K562 (cell line): ENCODE results near the gene MRPL22. TPM values are rescaled to one million over a fixed set of nuclear protein-coding genes. Genes with fewer than 3 reads are reported as not detected.
"Not testable (repeated sequence)": the region's sequence is repeated elsewhere in the genome, so short reads cannot be mapped to it uniquely, and the experiment has no call there.

Experiments
- ATAC-seq: fragments of 200-7000 bp; cut with Tn5 transposase; 3 replicates; pipeline ENCODE4 v1.9.1; 2020; ENCODE audit warnings: moderate library complexity
- BruUV-seq: library from RNA; stranded (reverse); fragments of 400-500 nt; replicated peaks from 2 replicates; lab custom pipeline; 2021; lab: Mats Ljungman, UMichigan
- CTCF ChIA-PET: fragments of 300-600 bp; formaldehyde crosslinking; extraction: SDS; loops from one replicate; lab custom pipeline; 2021; ENCODE audit warnings: low intra/inter-chr PET ratio; lab: Yijun Ruan, JAX
- POLR2A ChIA-PET: fragments of 300-600, 350-650 bp; sonication (Branson Sonifier 250); formaldehyde crosslinking; extraction: SDS; loops from one replicate; lab custom pipeline; 2021; ENCODE audit warnings: antibody characterized with exemption, inconsistent platforms; lab: Yijun Ruan, JAX
- DNase-seq, 4 experiments: peaks; one replicate each; pipeline versions ENCODE4 v3.0.0 to v3.0.0-alpha.2; 2011 to 2018; ENCODE audit warnings: low spot score in 3 of 4, mixed read lengths in 3 of 4; ENCODE audit errors: extremely low read depth in 1 of 4
- FAIRE-seq: peaks from 2 replicates; lab custom pipeline; 2011; peaks lifted over from hg19 to GRCh38; lab: Jason Lieb, UNC
- H2AFZ ChIP-seq: 2 replicates; pipeline ENCODE4 v1.6.0; 2011; ENCODE audit warnings: low read depth, low read length, control low read depth, inconsistent platforms
- H3K27ac ChIP-seq: fragments of 200-600 bp; 3 replicates; pipeline ENCODE4 v1.8.0; 2011; ENCODE audit warnings: low read depth, mild to moderate bottlenecking, control low read depth, inconsistent platforms, low read length, moderate library complexity, mixed read lengths; ENCODE audit errors: extremely low read depth
- H3K27me3 ChIP-seq, 2 experiments: fragments of 300-600 bp in 1 of 2; 2 replicates in 1 of 2; 3 replicates in 1 of 2; pipeline versions ENCODE4 v1.6.0 to v1.8.0; 2011; ENCODE audit warnings: inconsistent platforms in 2 of 2, low read length in 2 of 2, mild to moderate bottlenecking in 1 of 2, mixed read lengths in 1 of 2, moderate library complexity in 1 of 2; ENCODE audit not compliant: control insufficient read depth in 2 of 2, insufficient read depth in 2 of 2
- H3K36me3 ChIP-seq: fragments of 300-600 bp; 3 replicates; pipeline ENCODE4 v1.8.0; 2011; ENCODE audit warnings: mild to moderate bottlenecking, low read length, inconsistent platforms; ENCODE audit not compliant: control insufficient read depth, insufficient read depth
- H3K4me1 ChIP-seq, 2 experiments: fragments of 200-600 bp in 1 of 2; replicated peaks in 1 of 2; 2 replicates in 1 of 2; 3 replicates in 1 of 2; pipeline versions ENCODE4 v1.5.1 to v1.8.0; 2011; ENCODE audit warnings: inconsistent platforms in 2 of 2, low read length in 2 of 2, mild to moderate bottlenecking in 1 of 2, mixed read lengths in 1 of 2, moderate library complexity in 1 of 2; ENCODE audit not compliant: control insufficient read depth in 2 of 2, insufficient read depth in 2 of 2
- H3K4me2 ChIP-seq: 2 replicates; pipeline ENCODE4 v1.6.1; 2011; ENCODE audit warnings: low read length, control low read depth, inconsistent platforms, mixed read lengths; ENCODE audit not compliant: insufficient read depth
- H3K4me3 ChIP-seq: fragments of 200-600 bp; sonication (generic), shearing (Covaris generic); 2 replicates; pipeline ENCODE4 v1.5.1; 2016; ENCODE audit warnings: control low read depth, inconsistent platforms
- H3K79me2 ChIP-seq: fragments of 200-600 bp; 3 replicates; pipeline ENCODE4 v1.8.0; 2011; ENCODE audit warnings: low read length, inconsistent platforms; ENCODE audit not compliant: control insufficient read depth, insufficient read depth
- H3K9ac ChIP-seq, 2 experiments: 2 replicates each; pipeline versions ENCODE4 v1.6.0 to v1.6.1; 2011; ENCODE audit warnings: low read depth in 2 of 2, low read length in 2 of 2, control low read depth in 1 of 2, inconsistent platforms in 1 of 2, mild to moderate bottlenecking in 1 of 2, mixed read lengths in 1 of 2; ENCODE audit not compliant: insufficient read depth in 1 of 2
- H3K9me1 ChIP-seq: one replicate; pipeline ENCODE4 v1.6.0; 2011; ENCODE audit warnings: inconsistent platforms, mild to moderate bottlenecking, low read length, moderate library complexity; ENCODE audit not compliant: control insufficient read depth, insufficient read depth
- H3K9me3 ChIP-seq: replicated peaks from 2 replicates; pipeline ENCODE4 v1.5.1; 2011; ENCODE audit warnings: low read depth, low read length, inconsistent platforms; ENCODE audit not compliant: control insufficient read depth, insufficient read depth
- H4K20me1 ChIP-seq: replicated peaks from 2 replicates; pipeline ENCODE4 v1.6.1; 2011; ENCODE audit warnings: low read length, inconsistent platforms, mixed read lengths; ENCODE audit not compliant: control insufficient read depth, insufficient read depth
- ASH1L ChIP-seq: fragments of 450-650 bp; IDR thresholded peaks from 2 replicates; pipeline ENCODE4 v1.6.1; 2018; ENCODE audit warnings: borderline replicate concordance, mild to moderate bottlenecking, low read depth; ENCODE audit not compliant: partially characterized antibody
- C11orf30 ChIP-seq: fragments of 450-650 bp; IDR thresholded peaks from 2 replicates; pipeline ENCODE4 v1.6.1; 2016; ENCODE audit warnings: low read depth, mild to moderate bottlenecking
- NFYB ChIP-seq: IDR thresholded peaks from 2 replicates; pipeline ENCODE4 v1.6.1; 2011; ENCODE audit warnings: mild to moderate bottlenecking, moderate library complexity; ENCODE audit not compliant: insufficient read length; ENCODE audit errors: extremely low read depth
- RBM25 ChIP-seq: fragments of 200-400 bp; formaldehyde crosslinking; IDR thresholded peaks from 2 replicates; pipeline ENCODE4 v1.6.1; 2018; ENCODE audit warnings: low read length, low read depth, moderate library complexity; ENCODE audit not compliant: severe bottlenecking
- ZNF316 ChIP-seq: fragments of 450-650 bp; IDR thresholded peaks from 2 replicates; pipeline ENCODE4 v1.6.1; 2016
- WGBS: fragments of 100-300 bp; shearing (Covaris generic); methylation state at CpG from one replicate; pipeline ENCODE4 v1.1.6; 2016; ENCODE audit warnings: low coverage, mixed read lengths; ENCODE audit not compliant: insufficient coverage; ENCODE audit errors: missing lambda C conversion rate; 5-methylcytosine and 5-hydroxymethylcytosine counted together
- in situ Hi-C: fragments of 300-500 bp; cut with MboI; formaldehyde crosslinking; loops from 4 replicates; pipeline ENCODE4 v1.15.0; 2018; ENCODE audit warnings: inconsistent platforms, mixed read lengths
- intact Hi-C: fragments of 100-400 bp; cut with micrococcal nuclease; formaldehyde crosslinking; loops from 2 replicates; pipeline ENCODE4 v1.14.2; 2022
- polyA plus RNA-seq, 8 experiments: library from polyadenylated mRNA; depleted of rRNA in 4 of 8; stranded (reverse) in 5 of 8; unstranded in 3 of 8; fragments of >200 nt; fragmentation: Nextera tagmentation in 2 of 8; fragmentation: Illumina TruSeq in 1 of 8; extraction: Ambion mirVana in 2 of 8; extraction: Trizol in 1 of 8; gene quantifications; 2 replicates each; pipeline versions ENCODE4 v1.2.1 to v1.2.3, GENCODE V29; 2011 to 2014; ENCODE audit warnings: inconsistent platforms in 1 of 8, missing spikeins in 1 of 8
- total RNA-seq, 7 experiments: library from RNA; depleted of rRNA in 6 of 7; stranded (reverse); fragments of >200 nt in 6 of 7; fragmentation: Illumina TruSeq in 2 of 7; extraction: Trizol in 2 of 7; gene quantifications; 2 replicates each; pipeline versions ENCODE4 v1.2.1 to v1.2.3, GENCODE V29; 2011 to 2021; ENCODE audit warnings: low replicate concordance in 1 of 7
- TF ChIP-seq, protein P1 (sequence below): fragments of 450-650 bp; IDR thresholded peaks from 2 replicates; pipeline ENCODE4 v1.6.1; 2016; ENCODE audit warnings: mild to moderate bottlenecking

Gene MRPL22
- total and polyA plus RNA-seq, 9 of the 15 experiments (the other 6 are each of a cell fraction or from before 2014, with no cell fraction given), result 41.1 to 424 (median 102) TPM

DNA sequence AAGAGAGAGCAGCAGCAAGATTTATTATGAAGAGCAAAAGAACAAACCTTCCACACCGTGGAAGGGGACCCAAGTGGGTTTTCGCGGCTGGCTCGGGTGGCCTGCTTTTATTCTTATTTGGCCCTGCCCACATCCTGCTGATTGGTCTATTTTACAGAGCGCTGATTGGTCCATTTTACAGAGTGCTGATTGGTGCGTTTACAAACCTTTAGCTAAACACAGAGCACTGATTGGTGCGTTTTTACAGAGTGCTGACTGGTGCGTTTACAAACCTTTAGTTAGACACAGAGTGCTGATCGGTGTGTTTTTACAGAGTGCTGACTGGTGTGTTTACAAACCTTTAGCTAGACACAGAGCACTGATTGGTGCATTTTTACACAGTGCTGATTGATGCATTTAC is 35.2 kb downstream of the MRPL22 start:
- H3K4me2 ChIP-seq, H2AFZ ChIP-seq, CTCF ChIA-PET, H3K4me1 ChIP-seq, in situ Hi-C loops, H3K9me1 ChIP-seq, H3K9me3 ChIP-seq, FAIRE-seq, H3K79me2 ChIP-seq, H4K20me1 ChIP-seq, H3K4me3 ChIP-seq, DNase-seq, H3K27me3 ChIP-seq, H3K36me3 ChIP-seq, intact Hi-C loops, H3K9ac ChIP-seq, BruUV-seq, ATAC-seq, H3K27ac ChIP-seq: not testable (repeated sequence)
- peak; percentile 55 for TF ChIP-seq ASH1L
- TF ChIP-seq ZNF316, result peak; percentile 70
- TF ChIP-seq C11orf30, result peak; percentile 12; the same call in 1 of the 2 replicates
- peak; percentile 57 for TF ChIP-seq NFYB
- peak; percentile 32 for TF ChIP-seq RBM25
- TF ChIP-seq, protein P1, sequence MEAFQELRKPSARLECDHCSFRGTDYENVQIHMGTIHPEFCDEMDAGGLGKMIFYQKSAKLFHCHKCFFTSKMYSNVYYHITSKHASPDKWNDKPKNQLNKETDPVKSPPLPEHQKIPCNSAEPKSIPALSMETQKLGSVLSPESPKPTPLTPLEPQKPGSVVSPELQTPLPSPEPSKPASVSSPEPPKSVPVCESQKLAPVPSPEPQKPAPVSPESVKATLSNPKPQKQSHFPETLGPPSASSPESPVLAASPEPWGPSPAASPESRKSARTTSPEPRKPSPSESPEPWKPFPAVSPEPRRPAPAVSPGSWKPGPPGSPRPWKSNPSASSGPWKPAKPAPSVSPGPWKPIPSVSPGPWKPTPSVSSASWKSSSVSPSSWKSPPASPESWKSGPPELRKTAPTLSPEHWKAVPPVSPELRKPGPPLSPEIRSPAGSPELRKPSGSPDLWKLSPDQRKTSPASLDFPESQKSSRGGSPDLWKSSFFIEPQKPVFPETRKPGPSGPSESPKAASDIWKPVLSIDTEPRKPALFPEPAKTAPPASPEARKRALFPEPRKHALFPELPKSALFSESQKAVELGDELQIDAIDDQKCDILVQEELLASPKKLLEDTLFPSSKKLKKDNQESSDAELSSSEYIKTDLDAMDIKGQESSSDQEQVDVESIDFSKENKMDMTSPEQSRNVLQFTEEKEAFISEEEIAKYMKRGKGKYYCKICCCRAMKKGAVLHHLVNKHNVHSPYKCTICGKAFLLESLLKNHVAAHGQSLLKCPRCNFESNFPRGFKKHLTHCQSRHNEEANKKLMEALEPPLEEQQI, result peak; percentile 44; the same call in 1 of the 2 replicates
- WGBS, result 81% methylated on average over 9 of the region's 9 CpGs
- POLR2A ChIA-PET, result interaction anchor here (0.7 kb wide), 1 partner anchor 505 kb away, joined by 3 read pairs; no protein-coding TSS in a partner anchor
